A673 (cell line): ENCODE measurements around the gene VWA8.

Experiments
- CTCF ChIP-seq: fragments of 300-800, 200-600 bp; sonication (generic); conservative IDR thresholded peaks from 2 replicates; pipeline ENCODE4 v1.5.1; 2017; ENCODE audit warnings: low read depth, mild to moderate bottlenecking, antibody characterized with exemption, low read length, moderate library complexity, mixed read lengths
- EZH2 ChIP-seq: fragments of 200-600 bp; sonication (generic); IDR thresholded peaks from 2 replicates; pipeline ENCODE4 v1.6.1; 2017; ENCODE audit warnings: borderline replicate concordance, low read depth, mild to moderate bottlenecking, mixed read lengths, antibody characterized with exemption, low read length; ENCODE audit not compliant: poor library complexity, severe bottlenecking

- no peak for TF ChIP-seq CTCF
- no peak for TF ChIP-seq EZH2
Measured at GRCh38 chr13:41858780-41859179, 102.1 kb downstream of the VWA8 start.
